ENCODE measurements around the gene SLC25A18. TPM values are rescaled to one million over a fixed set of nuclear protein-coding genes. Genes with fewer than 3 reads are reported as not detected.

SLC25A18 gene
- total and polyA plus RNA-seq, 8 donors, result 0.09 to 1.7 (median 0.46) TPM; not detected in 1

DNA sequence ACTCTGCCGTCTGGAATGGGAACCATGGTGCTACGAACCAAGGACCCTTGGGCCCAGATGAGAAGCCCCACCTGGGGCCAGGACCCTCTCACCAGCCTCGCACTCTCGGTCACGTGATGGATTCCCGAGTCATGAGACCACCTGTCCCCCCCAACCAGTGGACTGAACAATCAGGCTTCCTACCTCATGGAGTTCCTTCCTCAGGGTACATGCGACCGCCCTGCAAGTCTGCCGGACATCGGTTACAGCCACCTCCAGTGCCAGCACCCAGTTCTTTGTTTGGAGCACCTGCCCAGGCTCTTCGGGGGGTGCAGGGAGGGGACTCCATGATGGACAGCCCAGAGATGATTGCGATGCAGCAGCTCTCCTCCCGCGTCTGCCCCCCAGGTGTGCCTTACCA, 20.8 kb upstream of the SLC25A18 start:
- no peak for DNase-seq
- WGBS, 2 donors, result 90 to 93% methylated on average over 14 of the region's 14 CpGs
- H3K4me3 ChIP-seq, result no peak overlapping the region
- ATAC-seq, result no peak
- intact Hi-C loops (cut with DNase I), result no loop called here
- no peak for FAIRE-seq
- H3K9me3 ChIP-seq, result no peaks in the 10 kb centered on the region
- no peak overlapping the region for H3K27ac ChIP-seq
- no peaks in the 10 kb centered on the region for H3K4me1 ChIP-seq
- H3K36me3 ChIP-seq, result no peaks in the 10 kb centered on the region
- no peaks in the 10 kb centered on the region for H3K27me3 ChIP-seq
- TF ChIP-seq, protein P1, sequence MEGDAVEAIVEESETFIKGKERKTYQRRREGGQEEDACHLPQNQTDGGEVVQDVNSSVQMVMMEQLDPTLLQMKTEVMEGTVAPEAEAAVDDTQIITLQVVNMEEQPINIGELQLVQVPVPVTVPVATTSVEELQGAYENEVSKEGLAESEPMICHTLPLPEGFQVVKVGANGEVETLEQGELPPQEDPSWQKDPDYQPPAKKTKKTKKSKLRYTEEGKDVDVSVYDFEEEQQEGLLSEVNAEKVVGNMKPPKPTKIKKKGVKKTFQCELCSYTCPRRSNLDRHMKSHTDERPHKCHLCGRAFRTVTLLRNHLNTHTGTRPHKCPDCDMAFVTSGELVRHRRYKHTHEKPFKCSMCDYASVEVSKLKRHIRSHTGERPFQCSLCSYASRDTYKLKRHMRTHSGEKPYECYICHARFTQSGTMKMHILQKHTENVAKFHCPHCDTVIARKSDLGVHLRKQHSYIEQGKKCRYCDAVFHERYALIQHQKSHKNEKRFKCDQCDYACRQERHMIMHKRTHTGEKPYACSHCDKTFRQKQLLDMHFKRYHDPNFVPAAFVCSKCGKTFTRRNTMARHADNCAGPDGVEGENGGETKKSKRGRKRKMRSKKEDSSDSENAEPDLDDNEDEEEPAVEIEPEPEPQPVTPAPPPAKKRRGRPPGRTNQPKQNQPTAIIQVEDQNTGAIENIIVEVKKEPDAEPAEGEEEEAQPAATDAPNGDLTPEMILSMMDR (IDR thresholded peaks at IDR 0.05), result no peak

DNA sequence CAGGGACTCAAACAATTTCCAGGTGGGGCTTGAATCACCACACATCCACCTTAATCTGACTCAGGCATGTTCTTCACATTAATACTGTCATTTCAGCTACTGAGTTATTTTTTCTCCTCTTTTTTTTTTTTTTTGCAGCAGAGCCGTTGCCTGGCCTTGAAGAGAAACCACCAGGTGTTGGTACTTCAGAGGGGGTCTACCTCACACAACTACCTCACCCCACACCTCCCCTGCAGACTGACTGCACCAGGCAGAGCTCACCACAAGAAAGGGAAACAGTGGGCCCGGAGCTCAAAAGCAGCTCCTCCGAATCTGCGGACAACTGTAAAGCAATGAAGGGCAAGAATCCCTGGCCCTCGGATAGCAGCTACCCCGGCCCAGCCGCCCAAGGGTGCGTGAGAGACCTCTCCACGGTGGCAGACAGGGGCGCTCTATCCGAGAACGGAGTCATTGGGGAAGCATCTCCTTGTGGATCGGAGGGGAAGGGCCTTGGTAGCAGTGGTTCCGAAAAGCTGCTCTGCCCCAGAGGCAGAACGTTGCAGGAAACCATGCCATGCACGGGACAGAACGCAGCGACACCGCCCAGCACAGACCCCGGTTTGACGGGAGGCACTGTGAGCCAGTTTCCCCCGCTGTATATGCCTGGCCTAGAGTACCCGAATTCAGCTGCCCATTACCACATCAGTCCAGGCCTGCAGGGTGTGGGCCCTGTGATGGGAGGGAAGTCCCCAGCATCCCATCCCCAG, 15.1 kb upstream of the SLC25A18 start:
- WGBS, 2 donors, result 88 to 91% methylated on average over 23 of the region's 23 CpGs
- no peaks in the 10 kb centered on the region for H3K4me1 ChIP-seq
- TF ChIP-seq, protein P1 (IDR thresholded peaks at IDR 0.05), result no peak
- no peaks in the 10 kb centered on the region for H3K27me3 ChIP-seq
- no peak overlapping the region for H3K27ac ChIP-seq
- intact Hi-C loops (cut with DNase I), result no loop called here
- no peak overlapping the region for H3K4me3 ChIP-seq
- DNase-seq (no peak), FAIRE-seq (no peak), ATAC-seq (no peak)
- no peaks in the 10 kb centered on the region for H3K36me3 ChIP-seq
- H3K9me3 ChIP-seq, result no peaks in the 10 kb centered on the region

DNA sequence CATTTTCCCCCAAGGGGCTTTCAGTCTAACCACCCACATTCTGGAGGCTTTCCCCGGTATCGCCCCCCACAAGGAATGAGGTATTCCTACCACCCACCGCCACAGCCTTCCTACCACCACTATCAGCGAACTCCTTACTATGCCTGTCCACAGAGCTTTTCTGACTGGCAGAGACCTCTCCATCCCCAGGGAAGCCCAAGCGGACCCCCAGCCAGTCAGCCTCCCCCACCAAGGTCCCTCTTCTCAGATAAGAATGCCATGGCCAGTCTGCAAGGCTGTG, 14.6 kb upstream of the SLC25A18 start:
- no peak for DNase-seq
- 90 to 93% methylated on average over 5 of the region's 5 CpGs for WGBS, 2 donors
- Histone ChIP-seq H3K9me3 (no peaks in the 10 kb centered on the region), H3K27ac (no peak overlapping the region), H3K4me1 (no peaks in the 10 kb centered on the region), H3K27me3 (no peaks in the 10 kb centered on the region), H3K36me3 (no peaks in the 10 kb centered on the region), H3K4me3 (no peak overlapping the region)
- no peak for ATAC-seq
- FAIRE-seq, result no peak
- TF ChIP-seq, protein P1 (IDR thresholded peaks at IDR 0.05), result no peak
- intact Hi-C loops (cut with DNase I), result no loop called here

DNA sequence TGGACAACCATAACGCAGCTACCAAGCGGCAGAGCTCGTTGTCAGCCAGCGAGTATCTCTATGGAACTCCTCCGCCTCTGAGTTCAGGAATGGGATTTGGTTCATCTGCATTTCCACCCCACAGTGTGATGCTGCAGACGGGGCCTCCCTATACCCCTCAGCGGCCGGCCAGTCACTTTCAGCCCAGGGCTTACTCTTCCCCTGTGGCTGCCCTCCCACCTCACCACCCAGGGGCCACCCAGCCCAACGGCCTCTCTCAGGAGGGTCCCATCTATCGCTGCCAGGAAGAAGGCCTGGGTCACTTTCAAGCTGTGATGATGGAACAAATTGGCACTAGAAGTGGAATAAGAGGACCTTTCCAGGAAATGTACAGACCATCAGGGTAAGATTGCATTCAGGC, 14.1 kb upstream of the SLC25A18 start:
- FAIRE-seq (no peak), ATAC-seq (no peak), DNase-seq (no peak)
- H3K27ac ChIP-seq, result no peak overlapping the region
- no peaks in the 10 kb centered on the region for H3K27me3 ChIP-seq
- no peaks in the 10 kb centered on the region for H3K4me1 ChIP-seq
- H3K4me3 ChIP-seq, result no peak overlapping the region
- intact Hi-C loops (cut with DNase I), result no loop called here
- 86 to 96% methylated on average over 10 of the region's 10 CpGs for WGBS, 2 donors
- TF ChIP-seq, protein P1 (IDR thresholded peaks at IDR 0.05), result no peak
- no peaks in the 10 kb centered on the region for H3K36me3 ChIP-seq
- H3K9me3 ChIP-seq, result no peaks in the 10 kb centered on the region

GRCh38 chr22:17549655-17550054, 13.6 kb upstream of the SLC25A18 start:
- FAIRE-seq (no peak), DNase-seq (no peak), ATAC-seq (no peak)
- H3K4me1 ChIP-seq, result no peaks in the 10 kb centered on the region
- H3K4me3 ChIP-seq, result no peak overlapping the region
- 96 to 97% methylated on average over 5 of the region's 5 CpGs for WGBS, 2 donors
- TF ChIP-seq, protein P1 (IDR thresholded peaks at IDR 0.05), result no peak
- H3K36me3 ChIP-seq, result no peaks in the 10 kb centered on the region
- intact Hi-C loops (cut with DNase I), result no loop called here
- H3K27me3 ChIP-seq, result no peaks in the 10 kb centered on the region
- no peak overlapping the region for H3K27ac ChIP-seq
- H3K9me3 ChIP-seq, result no peaks in the 10 kb centered on the region
